Measurements from ENCODE around the gene BOK.
"Not testable (repeated sequence)": the region's sequence is repeated elsewhere in the genome, so short reads cannot be mapped to it uniquely, and the experiment has no call there.

BOK gene

DNA sequence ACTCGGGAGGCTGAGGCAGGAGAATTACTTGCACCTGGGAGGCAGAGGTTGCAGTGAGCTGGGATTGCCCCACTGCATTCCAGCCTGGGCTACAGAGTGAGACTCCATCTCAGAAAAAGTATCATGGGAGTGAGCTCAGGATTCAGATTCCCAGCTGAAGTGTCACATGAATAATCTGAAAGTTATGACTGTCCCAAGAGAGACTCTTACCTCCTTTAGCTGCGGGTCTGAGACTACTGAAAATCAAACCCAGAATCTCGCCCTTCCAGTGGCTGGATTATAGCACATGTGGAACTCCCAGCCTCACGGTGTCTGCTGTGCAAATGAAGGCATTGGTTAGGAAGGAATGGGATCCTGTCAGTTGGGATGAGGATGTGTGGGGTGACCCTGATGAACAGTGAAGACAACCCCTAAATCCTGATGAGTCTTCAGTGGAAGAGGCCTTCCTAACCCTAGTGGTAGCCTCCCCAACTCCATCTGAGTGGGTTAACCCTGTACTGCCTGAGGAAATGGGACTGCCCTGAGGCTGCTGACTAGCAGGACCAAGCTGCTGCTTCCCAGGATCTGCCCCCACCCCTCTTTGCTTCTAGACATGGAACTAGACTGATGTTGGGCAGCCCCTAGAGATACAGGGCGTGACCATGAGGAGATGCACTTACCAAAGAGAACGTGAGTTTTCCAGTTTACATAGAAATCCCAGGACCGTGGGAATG, 16.5 kb downstream of the BOK start:
- DNase-seq = no peak

DNA sequence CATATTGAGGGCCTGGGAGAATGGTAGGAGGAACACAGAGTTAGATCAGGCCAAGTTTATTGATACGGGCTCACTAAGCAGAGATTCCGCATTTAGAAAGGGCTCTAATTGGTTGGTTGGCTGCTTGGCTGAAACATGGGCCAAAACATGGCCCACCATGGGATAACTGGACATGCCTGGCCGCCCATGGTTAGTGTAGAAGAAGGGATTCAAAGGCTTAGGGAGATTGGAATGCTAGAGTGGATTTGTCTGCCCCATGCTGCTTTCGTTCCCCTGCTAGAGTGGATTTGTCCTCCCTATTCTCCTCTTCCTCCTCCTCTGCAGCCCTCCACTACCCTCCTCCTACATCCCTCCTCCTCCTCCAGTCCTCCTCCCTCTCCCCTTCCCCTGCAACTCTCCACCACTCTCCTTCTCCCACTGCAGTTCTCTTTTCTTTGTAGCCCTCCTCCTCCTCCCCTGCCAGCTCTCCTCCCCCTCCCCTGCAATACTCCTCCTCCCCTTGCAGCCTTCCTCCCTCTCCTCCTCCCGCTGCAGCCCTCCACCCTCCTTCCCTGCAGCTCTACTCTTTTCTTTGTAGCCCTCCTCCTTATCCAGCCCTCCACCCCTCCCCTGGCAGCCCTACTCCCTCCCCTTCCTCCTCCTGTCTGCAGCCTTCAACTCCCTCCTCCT, 17.2 kb downstream of the BOK start:
- no peak for DNase-seq

DNA sequence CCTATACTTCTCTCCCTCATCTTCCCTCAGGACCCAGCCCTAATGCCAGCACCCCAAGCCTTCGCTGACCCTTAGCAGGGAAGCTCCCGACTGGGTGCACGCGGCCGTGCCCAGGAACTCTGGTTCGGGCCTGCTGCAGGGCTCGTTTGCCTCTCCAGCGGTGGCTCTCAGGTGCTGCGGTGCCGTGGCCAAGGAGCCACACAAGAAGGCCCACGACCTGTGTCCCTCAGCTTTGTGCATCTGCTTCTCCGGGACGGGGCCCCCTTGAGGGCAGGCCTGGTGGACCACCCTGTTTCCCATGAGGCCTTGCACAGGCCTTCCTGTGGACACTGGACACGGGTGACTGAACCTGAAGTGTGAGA, 17.7 kb downstream of the BOK start:
- DNase-seq = no peak

DNA sequence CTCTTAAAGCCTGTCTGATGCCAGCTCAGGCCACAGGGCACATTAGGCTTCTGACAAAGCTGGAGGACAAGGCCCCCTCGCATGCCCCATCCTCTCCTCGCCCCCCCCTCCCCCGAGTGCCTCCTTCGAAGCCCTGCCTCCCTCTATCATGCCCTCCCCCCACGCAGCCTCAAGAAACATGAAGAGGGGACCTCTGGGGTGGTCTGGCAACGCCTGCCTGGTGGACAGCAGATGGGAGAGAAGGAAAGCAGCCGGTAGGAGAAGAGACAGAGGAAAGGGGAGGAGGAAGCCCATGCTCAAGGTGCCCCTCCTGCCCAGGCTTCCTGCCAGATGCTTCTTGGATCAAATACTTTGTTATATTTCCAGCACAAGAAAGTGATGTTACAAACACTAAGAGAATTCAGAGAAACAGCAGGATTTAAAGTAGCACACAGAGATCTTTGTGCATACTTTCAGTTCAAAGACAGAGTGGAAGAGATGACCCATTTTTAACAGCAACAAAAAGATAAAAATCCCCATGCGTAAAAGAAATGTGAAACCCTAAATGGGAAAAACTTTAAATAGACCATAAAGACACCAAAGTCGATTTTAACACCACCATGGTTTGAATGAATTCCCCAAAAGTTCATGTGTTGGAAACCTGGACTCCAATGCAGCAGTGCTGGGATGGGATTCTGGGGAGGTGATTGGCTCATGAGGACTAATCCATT, 19.0 kb downstream of the BOK start:
- DNase-seq = no peak

DNA sequence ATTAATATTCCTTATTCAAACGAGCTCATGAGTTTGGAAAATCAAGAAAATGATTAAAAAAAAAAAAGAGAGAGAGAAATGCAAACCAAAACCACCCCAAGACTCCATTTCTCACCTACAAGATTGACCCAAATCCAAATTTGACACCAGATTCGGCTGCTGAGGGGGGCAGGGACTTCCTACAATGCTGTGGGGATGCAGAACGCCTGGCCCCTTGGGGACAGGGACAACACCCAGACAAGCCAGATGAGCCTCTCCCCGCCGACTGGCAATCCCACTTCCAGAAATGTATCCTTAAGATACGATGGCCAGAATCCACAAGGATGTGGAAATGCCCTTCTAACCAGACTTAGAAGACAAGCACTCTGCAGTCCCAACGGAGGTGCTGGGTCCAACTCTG, 20.7 kb downstream of the BOK start:
- DNase-seq = no peak

DNA sequence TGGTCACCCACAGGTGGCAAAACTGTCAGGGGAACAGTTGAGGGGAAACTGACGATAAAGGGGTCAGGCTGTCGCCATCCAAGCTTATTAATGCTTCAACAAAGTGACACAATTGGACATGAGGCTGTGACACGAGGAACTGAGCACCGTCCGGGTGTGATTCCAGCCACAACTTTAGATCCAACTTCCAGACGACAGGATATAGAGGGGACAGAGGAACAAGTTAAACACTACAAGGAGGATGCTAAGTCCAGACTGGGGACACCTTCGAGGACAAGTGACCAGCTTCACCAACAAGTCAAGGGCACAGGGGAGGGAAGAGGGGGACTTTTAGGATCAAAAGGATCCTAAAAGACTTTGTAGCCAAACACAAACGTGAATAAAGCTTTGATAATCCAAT, 23.8 kb downstream of the BOK start:
- DNase-seq = no peak

DNA sequence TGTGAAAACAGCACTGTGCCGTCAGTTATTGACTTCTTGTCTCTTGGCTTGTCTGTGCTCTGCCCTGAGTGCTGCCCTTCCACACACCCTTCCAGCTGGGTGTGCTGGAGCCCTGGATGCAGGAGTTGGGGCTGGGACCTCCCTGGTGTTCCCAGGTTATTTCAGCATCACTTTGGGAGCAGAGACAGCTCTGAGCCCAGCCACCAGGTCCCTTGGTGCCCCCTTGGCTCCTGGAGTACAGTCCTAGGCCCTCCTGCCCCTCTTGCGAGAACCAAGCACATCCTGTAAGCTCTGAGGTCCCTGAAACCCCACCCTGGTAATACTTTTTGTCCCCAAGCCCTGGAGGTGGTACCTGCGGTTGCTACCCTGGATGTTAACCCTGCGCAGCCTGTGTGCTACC, 24.3 kb downstream of the BOK start:
- no peak for DNase-seq

DNA sequence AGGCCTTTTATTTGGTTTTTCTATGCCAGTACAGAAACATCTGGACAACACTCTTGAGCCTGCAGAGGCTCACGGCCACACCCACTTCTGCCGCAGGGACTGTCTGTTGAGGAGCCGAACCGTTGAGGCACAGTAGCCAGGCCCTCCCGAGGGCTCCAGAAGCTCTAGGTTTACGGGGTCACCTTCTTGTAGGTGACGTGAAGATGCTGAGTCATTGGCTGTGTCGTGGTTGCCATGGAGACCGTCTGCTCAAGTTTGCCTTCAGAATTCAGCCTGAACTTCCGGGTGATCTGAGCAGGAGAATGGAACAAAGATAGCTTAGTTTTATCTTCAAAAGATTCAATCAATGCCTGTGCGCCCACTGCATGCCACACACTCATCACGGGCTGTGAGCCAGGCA, 25.9 kb downstream of the BOK start:
- no peak for DNase-seq

DNA sequence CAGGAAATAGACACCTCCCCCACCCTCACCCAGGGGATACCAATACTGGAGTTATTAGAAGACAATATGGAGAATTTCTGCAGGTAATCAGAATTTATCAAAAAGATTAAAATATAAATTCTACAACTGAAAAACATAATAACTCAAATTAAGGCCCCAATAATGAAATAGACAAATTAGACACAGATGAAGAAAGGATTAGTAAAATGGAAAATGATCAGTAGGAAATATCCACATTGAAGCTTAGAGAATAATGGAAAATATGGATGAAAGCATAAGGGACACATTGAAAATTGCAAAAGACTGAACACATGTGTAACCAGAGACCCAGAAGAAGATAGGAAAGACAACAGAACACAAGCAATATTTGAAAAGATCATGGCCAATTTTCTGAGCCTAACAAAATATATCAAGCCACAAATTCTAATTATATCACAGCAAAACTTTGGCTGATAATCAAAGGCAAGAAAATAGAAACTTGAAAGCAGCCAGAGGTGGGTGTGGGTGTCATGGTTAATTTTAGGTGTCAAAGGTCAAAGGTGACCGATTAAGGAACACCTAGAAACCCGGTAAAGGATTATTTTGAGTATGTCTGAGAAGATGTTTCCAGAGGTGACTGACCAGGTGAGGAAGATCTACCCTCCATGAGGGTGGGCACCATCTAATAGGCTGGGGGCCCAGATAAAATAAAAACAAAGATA, 28.2 kb downstream of the BOK start:
- DNase-seq = no peak

DNA sequence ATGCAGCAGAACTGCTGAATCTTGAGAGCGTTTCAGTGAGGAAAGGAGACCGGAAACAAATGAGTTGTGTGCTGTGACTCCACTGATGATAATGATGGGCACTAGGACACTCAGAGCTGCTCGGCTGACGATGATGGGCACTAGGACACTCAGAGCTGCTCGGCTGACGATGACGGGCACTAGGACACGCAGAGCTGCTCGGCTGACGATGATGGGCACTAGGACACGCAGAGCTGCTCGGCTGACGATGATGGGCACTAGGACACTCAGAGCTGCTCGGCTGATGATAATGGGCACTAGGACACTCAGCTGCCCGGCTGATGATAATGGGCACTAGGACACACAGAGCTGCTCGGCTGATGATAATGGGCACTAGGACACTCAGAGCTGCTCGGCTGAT, 31.3 kb downstream of the BOK start:
- DNase-seq = not testable (repeated sequence)

DNA sequence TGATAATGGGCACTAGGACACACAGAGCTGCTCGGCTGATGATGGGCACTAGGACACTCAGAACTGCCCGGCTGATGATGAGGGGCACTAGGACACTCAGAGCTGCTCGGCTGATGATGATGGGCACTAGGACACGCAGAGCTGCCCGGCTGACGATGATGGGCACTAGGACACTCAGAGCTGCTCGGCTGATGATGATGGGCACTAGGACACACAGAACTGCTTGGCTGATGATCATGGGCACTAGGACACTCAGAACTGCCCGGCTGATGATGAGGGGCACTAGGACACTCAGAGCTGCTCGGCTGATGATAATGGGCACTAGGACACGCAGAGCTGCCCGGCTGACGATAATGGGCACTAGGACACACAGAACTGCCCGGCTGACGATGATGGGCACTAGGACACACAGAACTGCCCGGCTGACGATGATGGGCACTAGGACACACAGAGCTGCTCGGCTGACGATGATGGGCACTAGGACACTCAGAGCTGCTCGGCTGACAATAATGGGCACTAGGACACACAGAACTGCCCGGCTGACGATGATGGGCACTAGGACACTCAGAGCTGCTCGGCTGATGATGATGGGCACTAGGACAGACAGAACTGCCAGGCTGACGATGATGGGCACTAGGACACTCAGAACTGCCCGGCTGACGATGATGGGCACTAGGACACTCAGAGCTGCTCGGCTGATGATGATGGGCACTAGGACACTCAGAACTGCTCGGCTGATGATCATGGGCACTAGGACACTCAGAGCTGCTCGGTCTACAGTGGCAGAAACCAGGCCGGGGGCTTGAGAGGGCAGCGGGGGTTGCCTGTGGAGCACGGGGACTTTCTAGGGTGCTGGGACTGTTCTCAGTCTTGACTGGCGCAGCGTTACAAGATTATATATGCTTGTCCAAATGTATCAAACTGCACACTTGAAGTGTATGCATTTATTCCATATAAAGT, 32.2 kb downstream of the BOK start:
- not testable (repeated sequence) for DNase-seq

DNA sequence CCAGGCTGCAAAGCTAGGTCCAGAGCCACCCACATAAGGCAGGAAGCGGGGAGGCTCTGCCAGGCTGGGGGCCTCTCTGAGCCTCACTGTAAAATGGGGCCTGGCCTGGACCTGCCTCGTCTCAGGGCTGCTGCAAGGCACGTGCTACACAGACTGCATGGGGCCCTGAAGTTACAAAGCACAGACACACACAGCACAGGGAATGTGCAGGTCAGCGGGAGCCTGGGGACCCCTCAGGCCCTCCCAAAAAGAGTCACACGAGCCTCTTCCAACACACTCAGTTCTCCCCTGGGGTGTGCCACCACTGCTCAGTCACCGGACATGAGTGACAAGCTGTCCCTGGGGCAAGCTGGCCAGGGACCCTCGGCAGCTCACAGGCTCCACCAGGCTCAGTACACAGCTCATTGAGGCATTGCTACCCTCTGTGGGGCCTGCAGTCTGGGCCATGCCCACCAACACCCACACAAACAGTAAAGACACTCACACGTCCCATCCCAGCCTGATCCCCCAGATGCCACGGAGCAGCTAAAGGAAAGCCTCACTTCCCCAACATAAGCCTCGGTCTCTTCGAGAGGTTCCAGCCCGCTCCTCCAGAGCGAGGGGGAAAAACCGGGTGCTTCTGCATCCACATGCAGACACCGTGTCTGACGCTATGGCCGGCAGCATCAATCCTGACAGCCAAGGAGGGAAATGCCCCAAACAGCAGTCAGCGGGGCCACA, 33.7 kb downstream of the BOK start:
- DNase-seq = no peak

DNA sequence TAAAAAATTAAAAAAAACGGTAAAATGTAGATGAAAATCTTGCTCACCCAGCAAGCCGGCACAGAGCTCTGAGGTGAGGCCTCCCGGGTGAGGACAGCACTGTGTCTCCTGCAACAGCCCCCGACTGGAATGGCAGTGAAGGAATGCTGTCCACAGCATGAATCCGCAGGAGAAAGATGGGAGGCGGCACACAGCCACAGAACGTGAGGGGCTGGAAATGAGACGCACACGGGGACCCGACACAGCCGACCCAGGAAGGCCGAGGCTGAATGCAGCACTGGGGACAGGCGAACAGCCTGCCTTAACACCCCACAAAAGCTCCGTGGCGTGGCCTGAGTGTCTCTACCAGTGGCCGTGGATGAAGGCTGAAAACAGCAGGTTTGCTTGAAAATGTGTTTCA, 34.7 kb downstream of the BOK start:
- no peak for DNase-seq

DNA sequence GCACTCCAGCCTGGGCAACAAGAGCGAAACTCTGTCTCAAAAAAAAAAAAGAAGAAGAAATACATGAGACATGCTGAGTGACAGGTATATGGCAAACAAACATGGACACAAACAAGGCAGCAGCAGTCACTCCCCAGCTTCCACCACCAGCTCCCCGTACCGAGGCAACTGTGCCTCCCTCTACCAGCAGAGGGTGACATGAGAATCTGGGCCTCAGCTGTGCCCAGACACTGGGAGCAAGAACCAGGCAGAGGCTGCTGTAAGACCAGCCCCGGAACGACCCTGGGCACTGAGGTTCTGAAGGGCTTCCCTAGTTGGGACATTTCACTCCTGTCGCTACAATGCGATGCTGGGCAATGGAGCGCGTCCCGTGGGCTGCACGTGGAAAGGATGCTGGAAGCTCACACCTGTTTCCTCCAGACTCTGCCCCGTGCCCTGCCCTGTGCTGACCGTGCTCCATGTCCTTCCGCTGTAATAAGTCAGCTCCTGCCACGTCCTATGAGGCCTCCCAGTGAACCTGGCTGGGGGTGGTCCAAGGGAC, 37.1 kb downstream of the BOK start:
- DNase-seq = no peak

DNA sequence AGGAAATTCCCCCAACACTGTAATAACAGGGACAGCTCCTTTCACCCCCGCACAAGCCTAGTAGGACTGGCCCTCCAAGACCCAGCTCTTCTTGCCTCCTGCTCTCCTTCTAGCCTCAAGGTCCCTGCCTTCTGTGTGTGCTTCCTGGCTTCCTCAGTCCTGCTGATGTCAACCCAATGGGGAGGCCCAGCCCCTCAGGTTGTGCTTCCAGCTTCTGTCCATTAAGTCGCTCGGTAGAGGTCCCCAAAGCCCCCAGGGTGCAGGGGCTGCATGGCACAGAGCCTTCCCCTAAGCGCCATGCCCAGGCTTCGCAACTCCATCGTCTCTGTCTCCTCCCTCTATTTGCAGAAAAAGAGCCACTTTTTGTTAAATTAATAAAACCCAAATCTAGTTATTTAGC, 39.0 kb downstream of the BOK start:
- no peak for DNase-seq

DNA sequence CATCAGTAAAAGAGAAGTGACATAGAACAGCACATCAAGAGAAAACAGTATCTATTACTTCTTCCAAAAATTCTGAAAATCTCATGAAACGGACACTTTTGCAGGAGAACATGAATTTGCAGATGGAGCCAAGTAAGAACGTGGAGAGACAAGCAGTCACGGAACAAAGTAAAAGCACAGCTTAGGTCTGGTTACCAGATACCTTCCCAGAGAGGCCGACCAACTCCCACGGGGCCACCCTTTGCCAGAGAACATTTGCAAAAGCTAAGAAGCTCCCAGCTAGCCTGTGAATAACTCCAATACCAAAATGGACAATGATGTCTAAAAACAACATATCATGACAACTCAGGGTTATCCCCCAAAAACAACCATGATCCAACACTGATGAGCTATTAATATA, 39.5 kb downstream of the BOK start:
- no peak for DNase-seq

DNA sequence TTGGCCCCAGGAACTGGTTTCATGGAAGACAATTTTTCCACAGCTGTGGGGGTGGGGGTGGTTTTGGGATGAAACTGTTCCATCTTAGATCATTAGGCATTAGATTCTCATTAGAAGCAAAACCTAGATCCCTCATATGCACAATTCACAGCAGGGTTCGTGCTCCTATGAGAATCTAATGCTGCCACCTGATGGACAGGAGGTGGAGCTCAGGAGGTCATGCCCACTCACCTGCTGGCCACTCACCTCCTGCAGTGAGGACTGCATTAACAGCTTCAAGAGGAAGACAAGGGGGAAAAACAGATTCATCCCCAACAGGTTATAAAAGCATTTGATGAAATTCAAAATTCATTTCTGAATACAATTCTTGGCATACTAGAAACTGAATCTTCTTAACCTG, 39.9 kb downstream of the BOK start:
- no peak for DNase-seq

DNA sequence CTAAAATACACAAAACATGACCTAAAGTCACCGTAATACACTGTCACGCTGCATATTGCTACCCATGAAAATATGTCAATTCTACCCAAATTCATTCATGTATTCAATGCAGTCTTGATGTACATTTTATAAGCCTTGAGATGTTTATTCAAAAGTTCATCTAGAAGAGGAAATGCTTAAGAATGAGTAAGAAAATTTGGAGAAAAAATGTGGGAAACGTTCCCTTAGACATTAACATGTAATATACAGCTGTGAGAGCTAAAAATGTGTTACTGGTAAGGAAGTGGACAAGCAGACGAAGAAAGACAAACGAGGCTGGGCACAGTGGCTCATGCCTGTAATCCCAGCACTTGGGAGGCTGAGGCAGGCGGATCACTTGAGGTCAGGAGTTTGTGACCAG, 41.1 kb downstream of the BOK start:
- DNase-seq = no peak

DNA sequence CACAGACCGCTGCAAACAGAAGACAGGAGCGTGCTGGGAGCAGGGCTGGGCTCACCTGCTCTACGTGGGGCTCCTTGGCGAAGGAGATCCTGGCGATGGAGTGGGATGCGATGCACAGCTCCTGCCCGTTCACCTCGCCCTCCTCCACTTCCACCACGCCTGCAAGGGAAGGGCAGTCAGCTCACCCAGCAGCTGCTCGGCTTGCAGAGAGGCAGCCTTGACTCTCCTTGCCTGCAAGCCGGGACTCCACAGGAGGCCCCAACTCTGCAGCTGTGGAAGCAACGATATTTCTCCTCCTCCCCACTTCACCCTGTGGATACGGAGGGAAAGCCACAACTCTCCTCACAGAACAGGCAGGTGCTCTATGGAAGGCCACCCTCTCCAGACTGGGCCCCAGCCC, 43.3 kb downstream of the BOK start:
- DNase-seq = no peak

DNA sequence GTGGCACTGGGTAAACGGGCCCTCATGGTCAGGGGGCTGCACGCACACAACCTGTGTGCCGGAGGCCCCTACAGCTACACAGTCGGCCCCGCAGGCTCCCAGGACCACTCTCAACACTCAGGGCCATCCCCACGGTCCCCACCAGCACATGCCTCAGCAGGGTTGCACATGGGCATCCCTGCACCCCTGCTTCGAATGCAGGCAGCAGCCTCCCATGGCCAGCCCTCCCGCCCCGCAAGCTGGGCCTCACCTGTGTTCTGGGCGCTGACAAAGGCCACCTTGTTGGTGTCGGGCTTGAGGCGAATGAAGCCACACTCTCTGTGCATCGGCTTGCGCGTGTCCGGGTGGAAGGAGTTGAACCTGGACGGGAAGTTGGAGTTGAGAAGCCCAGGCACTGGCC, 44.2 kb downstream of the BOK start:
- DNase-seq = no peak

DNA sequence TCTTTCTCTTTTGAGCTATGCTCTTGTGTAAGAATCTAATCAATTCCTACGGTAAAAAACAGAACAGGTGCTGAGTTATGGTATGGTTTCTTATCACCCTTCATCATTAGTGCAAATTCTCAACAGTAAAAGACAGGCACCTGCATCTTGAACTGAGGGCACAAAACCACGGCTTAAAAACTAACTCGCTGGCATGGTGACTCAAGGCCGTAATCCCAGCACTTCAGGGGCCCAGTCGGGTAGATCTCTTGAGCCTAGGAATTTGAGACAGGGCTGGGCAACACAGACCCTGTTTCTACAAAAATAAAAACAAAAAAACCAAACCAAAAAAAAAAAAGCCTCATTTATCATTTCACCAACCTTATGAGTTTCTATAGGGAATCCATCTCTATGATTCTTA, 45.1 kb downstream of the BOK start:
- DNase-seq = no peak

DNA sequence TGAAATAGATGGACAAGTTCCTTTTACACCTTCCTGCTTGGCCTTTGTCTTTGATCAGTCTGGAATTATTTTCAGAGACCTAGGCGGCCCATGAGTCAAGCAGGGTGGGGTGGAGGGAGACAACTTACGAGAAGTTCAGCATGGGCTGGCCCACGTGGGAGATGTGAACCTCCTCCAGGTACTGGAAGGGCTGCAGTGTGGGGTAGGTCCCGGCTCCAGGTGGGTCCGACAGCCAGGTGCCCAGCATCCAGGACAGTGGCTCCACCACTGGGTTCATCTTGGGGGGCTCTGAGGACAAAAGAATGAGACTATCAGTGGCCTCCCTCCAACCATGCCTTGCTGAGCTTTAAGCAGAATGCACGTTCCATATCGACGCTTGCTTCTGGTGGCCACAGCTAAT, 47.6 kb downstream of the BOK start:
- no peak for DNase-seq

Measured in KG1 (cell line).